Activated CD8-positive, alpha-beta memory T cell treated with anti-CD3 and anti-CD28 coated beads, Interleukin-2, amount 50 U/mL, for 24 hours (primary cell): ENCODE data around the gene ARHGAP35.

Source experiments
- DNase-seq: peaks from one replicate; pipeline ENCODE4 v3.0.0-alpha.2; 2020; ENCODE audit errors: extremely low read depth

ARHGAP35 gene

GRCh38 chr19:46902402-46902766 lies 41.6 kb downstream of the ARHGAP35 start:
- no peak for DNase-seq

- DNase-seq = no peak
Observed at GRCh38 chr19:46903458-46903857, 42.7 kb downstream of the ARHGAP35 start.

- no peak for DNase-seq
Observed at GRCh38 chr19:46904114-46905060, 43.6 kb downstream of the ARHGAP35 start.

DNA sequence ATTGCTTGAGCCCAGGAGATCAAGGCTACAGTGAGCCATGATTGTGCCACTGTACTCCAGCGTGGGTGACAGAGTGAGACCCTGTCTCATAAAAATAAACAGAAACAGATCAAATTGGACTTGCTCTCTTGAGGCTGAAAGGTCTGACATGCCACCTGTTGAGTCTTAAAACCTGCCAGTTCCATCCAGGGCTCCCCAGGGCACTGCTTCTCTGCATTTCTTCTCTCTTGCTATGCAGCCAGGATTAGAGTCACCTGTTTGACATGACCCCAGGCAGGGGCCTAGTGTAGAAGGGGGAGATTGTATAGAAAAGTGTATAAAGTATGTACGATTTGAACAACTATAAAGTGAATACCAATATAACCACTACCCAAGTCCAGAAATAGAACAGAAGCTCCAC lies 45.4 kb downstream of the ARHGAP35 start:
- no peak for DNase-seq

GRCh38 chr19:46907880-46908279 lies 47.1 kb downstream of the ARHGAP35 start:
- DNase-seq = no peak

DNA sequence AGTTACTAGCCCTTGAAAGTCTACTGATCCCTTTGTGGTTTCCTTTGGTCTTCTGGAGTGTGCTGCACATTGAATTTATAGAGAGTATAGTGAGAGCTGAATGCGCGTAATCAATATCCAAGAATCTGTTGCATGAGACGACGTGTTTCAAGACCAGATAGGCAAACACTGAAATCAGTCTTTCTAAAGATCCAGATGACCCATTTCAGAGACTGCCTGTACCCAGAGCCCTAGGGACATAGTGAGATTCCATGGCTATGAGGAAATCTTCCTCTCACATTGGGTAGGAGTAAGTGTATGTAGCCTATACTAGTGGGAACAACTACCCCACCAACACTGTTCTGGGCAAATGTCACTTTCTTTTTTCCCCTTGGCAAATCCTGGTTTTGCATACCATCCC lies 48.6 kb downstream of the ARHGAP35 start:
- DNase-seq = no peak
